HepG2 (cell line): ENCODE data around the gene HPD. TPM values are rescaled to one million over a fixed set of nuclear protein-coding genes. Genes with fewer than 3 reads are reported as not detected.

ENCODE experiments used
- CSRNP2 ChIP-seq: sonication (generic); formaldehyde crosslinking; conservative IDR thresholded peaks from 2 replicates; pipeline ENCODE4 v1.8.0; 2022; ENCODE audit warnings: low read depth, missing genetic modification reagents
- HCFC1 ChIP-seq: fragments of 150-350 bp; IDR thresholded peaks from 2 replicates; pipeline ENCODE4 v1.6.1; 2014; ENCODE audit warnings: low read depth, low read length
- ISL2 ChIP-seq: sonication (generic); formaldehyde crosslinking; IDR thresholded peaks from 2 replicates; pipeline ENCODE4 v1.5.0; 2020; ENCODE audit warnings: missing genetic modification reagents
- KDM1A ChIP-seq: IDR thresholded peaks from 2 replicates; pipeline ENCODE4 v1.6.1; 2016; ENCODE audit warnings: missing compliant biosample characterization
- SMARCC2 ChIP-seq: fragments of 450-650 bp; IDR thresholded peaks from 2 replicates; pipeline ENCODE4 v1.6.1; 2017; ENCODE audit warnings: antibody characterized with exemption, mild to moderate bottlenecking
- SRSF4 ChIP-seq: fragments of 200-400 bp; formaldehyde crosslinking; IDR thresholded peaks from one replicate; pipeline ENCODE4 v1.6.1; 2018; ENCODE audit warnings: mild to moderate bottlenecking, low read depth, low read length, moderate library complexity; ENCODE audit not compliant: poor library complexity, severe bottlenecking
- TCF7 ChIP-seq: sonication (generic); IDR thresholded peaks from 2 replicates; pipeline ENCODE4 v1.6.1; 2016; ENCODE audit warnings: antibody characterized with exemption, low read depth
- ZNF207 ChIP-seq: fragments of 450-650 bp; IDR thresholded peaks from 2 replicates; pipeline ENCODE4 v1.6.1; 2016; ENCODE audit warnings: antibody characterized with exemption, borderline replicate concordance
- ZNF780A ChIP-seq: sonication (generic); formaldehyde crosslinking; IDR thresholded peaks from 2 replicates; pipeline ENCODE4 v1.8.0; 2022; ENCODE audit warnings: mild to moderate bottlenecking, missing genetic modification reagents, moderate library complexity
- polyA plus RNA-seq, 8 experiments: library from polyadenylated mRNA; depleted of rRNA in 3 of 8; stranded (reverse) in 7 of 8; unstranded in 1 of 8; fragments of >200 nt; fragmentation: Illumina TruSeq in 4 of 8; extraction: Trizol in 4 of 8; gene quantifications; 2 replicates each; pipeline versions ENCODE4 v1.2.1 to v1.2.3, GENCODE V29; 2011 to 2016; ENCODE audit warnings: low read depth in 4 of 8, missing spikeins in 1 of 8, mixed read lengths in 1 of 8; ENCODE audit not compliant: insufficient read depth in 1 of 8
- total RNA-seq, 5 experiments: library from RNA; depleted of rRNA; stranded (reverse); fragments of >200 nt; fragmentation: Illumina TruSeq; extraction: Trizol; gene quantifications; 2 replicates each; pipeline ENCODE4 v1.2.3, GENCODE V29; 2016; ENCODE audit warnings: low read depth in 1 of 5
- TF ChIP-seq, protein P1 (sequence below): sonication (generic); formaldehyde crosslinking; IDR thresholded peaks from 2 replicates; pipeline ENCODE4 v1.5.1; 2020; ENCODE audit warnings: missing genetic modification reagents, mild to moderate bottlenecking, borderline replicate concordance
- TF ChIP-seq, protein P2 (sequence below): sonication (generic); formaldehyde crosslinking; IDR thresholded peaks from 2 replicates; pipeline ENCODE4 v1.5.0; 2020; ENCODE audit warnings: mild to moderate bottlenecking, missing genetic modification reagents, borderline replicate concordance
- TF ChIP-seq, protein P3 (sequence below): sonication (generic); formaldehyde crosslinking; IDR thresholded peaks from 2 replicates; pipeline ENCODE4 v1.4.0; 2020; ENCODE audit warnings: missing genetic modification reagents, borderline replicate concordance

HPD gene
- total and polyA plus RNA-seq, 2 of the 13 experiments (the other 11 are each of a cell fraction or from before 2014, with no cell fraction given): 120 to 195 TPM

DNA sequence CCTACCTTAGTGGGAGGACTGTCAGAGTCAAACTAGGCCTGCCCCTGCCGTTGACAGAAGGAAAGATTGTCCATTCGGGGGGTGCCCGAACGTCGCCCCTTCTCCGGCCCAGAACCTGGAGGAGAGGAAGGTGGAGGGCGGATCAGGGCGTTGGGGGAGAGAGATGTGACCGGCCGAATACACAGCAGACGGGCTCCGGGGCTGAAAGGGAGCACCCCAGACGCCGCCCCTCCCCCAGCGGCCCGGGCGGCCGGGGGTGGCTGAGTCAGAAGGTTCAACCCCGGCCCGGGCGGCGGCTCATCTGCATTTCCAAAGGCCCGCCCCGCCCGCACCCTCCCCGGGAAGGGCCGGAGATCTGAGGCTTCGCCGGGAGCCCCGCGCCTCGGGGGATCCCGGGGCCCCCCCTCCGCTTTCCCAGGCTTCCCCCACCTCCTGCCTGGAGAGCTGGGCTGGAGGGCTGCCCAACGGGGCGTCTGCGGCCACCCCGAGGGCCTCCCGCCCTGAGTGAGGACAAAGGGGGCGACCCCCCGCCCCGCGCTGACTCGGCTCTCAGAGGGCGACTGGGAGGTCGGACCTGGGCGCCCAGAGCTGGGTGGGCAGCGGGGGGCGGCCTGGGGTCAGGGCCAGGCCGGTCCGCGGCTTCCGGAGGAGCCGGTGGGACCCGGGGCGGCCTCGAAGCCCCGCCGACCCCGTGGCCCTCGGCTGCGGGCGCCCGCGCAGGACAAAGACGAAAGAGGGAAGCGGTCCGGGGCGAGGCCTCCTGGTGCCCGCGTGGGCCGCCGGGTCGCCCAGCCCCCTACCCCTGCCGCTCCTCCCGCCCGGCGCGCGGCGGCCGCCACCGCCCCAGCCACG is 58.6 kb downstream of the HPD start (continued):
- TF ChIP-seq ZNF207: no peak
- TF ChIP-seq, protein P1, sequence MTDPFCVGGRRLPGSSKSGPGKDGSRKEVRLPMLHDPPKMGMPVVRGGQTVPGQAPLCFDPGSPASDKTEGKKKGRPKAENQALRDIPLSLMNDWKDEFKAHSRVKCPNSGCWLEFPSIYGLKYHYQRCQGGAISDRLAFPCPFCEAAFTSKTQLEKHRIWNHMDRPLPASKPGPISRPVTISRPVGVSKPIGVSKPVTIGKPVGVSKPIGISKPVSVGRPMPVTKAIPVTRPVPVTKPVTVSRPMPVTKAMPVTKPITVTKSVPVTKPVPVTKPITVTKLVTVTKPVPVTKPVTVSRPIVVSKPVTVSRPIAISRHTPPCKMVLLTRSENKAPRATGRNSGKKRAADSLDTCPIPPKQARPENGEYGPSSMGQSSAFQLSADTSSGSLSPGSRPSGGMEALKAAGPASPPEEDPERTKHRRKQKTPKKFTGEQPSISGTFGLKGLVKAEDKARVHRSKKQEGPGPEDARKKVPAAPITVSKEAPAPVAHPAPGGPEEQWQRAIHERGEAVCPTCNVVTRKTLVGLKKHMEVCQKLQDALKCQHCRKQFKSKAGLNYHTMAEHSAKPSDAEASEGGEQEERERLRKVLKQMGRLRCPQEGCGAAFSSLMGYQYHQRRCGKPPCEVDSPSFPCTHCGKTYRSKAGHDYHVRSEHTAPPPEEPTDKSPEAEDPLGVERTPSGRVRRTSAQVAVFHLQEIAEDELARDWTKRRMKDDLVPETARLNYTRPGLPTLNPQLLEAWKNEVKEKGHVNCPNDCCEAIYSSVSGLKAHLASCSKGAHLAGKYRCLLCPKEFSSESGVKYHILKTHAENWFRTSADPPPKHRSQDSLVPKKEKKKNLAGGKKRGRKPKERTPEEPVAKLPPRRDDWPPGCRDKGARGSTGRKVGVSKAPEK (CRISPR knock-in tag): no peak
- peak; percentile 46 for TF ChIP-seq ISL2 (CRISPR knock-in tag)
- no peak for TF ChIP-seq SRSF4
- TF ChIP-seq CSRNP2 (CRISPR knock-in tag): peak; percentile 31; the same call in 1 of the 2 replicates
- TF ChIP-seq, protein P2, sequence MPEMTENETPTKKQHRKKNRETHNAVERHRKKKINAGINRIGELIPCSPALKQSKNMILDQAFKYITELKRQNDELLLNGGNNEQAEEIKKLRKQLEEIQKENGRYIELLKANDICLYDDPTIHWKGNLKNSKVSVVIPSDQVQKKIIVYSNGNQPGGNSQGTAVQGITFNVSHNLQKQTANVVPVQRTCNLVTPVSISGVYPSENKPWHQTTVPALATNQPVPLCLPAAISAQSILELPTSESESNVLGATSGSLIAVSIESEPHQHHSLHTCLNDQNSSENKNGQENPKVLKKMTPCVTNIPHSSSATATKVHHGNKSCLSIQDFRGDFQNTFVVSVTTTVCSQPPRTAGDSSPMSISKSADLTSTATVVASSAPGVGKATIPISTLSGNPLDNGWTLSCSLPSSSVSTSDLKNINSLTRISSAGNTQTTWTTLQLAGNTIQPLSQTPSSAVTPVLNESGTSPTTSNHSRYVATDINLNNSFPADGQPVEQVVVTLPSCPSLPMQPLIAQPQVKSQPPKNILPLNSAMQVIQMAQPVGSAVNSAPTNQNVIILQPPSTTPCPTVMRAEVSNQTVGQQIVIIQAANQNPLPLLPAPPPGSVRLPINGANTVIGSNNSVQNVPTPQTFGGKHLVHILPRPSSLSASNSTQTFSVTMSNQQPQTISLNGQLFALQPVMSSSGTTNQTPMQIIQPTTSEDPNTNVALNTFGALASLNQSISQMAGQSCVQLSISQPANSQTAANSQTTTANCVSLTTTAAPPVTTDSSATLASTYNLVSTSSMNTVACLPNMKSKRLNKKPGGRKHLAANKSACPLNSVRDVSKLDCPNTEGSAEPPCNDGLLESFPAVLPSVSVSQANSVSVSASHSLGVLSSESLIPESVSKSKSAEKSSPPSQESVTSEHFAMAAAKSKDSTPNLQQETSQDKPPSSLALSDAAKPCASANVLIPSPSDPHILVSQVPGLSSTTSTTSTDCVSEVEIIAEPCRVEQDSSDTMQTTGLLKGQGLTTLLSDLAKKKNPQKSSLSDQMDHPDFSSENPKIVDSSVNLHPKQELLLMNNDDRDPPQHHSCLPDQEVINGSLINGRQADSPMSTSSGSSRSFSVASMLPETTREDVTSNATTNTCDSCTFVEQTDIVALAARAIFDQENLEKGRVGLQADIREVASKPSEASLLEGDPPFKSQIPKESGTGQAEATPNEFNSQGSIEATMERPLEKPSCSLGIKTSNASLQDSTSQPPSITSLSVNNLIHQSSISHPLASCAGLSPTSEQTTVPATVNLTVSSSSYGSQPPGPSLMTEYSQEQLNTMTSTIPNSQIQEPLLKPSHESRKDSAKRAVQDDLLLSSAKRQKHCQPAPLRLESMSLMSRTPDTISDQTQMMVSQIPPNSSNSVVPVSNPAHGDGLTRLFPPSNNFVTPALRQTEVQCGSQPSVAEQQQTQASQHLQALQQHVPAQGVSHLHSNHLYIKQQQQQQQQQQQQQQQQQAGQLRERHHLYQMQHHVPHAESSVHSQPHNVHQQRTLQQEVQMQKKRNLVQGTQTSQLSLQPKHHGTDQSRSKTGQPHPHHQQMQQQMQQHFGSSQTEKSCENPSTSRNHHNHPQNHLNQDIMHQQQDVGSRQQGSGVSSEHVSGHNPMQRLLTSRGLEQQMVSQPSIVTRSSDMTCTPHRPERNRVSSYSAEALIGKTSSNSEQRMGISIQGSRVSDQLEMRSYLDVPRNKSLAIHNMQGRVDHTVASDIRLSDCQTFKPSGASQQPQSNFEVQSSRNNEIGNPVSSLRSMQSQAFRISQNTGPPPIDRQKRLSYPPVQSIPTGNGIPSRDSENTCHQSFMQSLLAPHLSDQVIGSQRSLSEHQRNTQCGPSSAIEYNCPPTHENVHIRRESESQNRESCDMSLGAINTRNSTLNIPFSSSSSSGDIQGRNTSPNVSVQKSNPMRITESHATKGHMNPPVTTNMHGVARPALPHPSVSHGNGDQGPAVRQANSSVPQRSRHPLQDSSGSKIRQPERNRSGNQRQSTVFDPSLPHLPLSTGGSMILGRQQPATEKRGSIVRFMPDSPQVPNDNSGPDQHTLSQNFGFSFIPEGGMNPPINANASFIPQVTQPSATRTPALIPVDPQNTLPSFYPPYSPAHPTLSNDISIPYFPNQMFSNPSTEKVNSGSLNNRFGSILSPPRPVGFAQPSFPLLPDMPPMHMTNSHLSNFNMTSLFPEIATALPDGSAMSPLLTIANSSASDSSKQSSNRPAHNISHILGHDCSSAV (CRISPR knock-in tag): no peak
- no peak for TF ChIP-seq HCFC1
- no peak for TF ChIP-seq SMARCC2
- TF ChIP-seq, protein P3, sequence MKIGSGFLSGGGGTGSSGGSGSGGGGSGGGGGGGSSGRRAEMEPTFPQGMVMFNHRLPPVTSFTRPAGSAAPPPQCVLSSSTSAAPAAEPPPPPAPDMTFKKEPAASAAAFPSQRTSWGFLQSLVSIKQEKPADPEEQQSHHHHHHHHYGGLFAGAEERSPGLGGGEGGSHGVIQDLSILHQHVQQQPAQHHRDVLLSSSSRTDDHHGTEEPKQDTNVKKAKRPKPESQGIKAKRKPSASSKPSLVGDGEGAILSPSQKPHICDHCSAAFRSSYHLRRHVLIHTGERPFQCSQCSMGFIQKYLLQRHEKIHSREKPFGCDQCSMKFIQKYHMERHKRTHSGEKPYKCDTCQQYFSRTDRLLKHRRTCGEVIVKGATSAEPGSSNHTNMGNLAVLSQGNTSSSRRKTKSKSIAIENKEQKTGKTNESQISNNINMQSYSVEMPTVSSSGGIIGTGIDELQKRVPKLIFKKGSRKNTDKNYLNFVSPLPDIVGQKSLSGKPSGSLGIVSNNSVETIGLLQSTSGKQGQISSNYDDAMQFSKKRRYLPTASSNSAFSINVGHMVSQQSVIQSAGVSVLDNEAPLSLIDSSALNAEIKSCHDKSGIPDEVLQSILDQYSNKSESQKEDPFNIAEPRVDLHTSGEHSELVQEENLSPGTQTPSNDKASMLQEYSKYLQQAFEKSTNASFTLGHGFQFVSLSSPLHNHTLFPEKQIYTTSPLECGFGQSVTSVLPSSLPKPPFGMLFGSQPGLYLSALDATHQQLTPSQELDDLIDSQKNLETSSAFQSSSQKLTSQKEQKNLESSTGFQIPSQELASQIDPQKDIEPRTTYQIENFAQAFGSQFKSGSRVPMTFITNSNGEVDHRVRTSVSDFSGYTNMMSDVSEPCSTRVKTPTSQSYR (CRISPR knock-in tag): peak; percentile 92
- TF ChIP-seq ZNF780A (CRISPR knock-in tag): no peak
- no peak for TF ChIP-seq KDM1A (CRISPR knock-in tag)
- peak; percentile 87 for TF ChIP-seq TCF7
